MCF 10A (cell line): ENCODE data around the gene PSME1. TPM values are rescaled to one million over a fixed set of nuclear protein-coding genes. Genes with fewer than 3 reads are reported as not detected.

Experiments used
- BruUV-seq: library from RNA; stranded (reverse); fragments of 400-500 nt; replicated peaks from 2 replicates; lab custom pipeline; 2021; lab: Mats Ljungman, UMichigan
- CTCF ChIA-PET: fragments of 300-600 bp; sonication (Branson Sonifier 250); formaldehyde crosslinking; extraction: SDS; loops from one replicate; lab custom pipeline; 2021; ENCODE audit warnings: antibody characterized with exemption, inconsistent platforms; lab: Yijun Ruan, JAX
- POLR2A ChIA-PET: fragments of 300-600, 350-650 bp; sonication (Branson Sonifier 250); formaldehyde crosslinking; extraction: SDS; loops from one replicate; lab custom pipeline; 2020; ENCODE audit warnings: antibody characterized with exemption, inconsistent platforms; lab: Yijun Ruan, JAX
- DNase-seq: peaks from one replicate; pipeline ENCODE4 v3.0.0-alpha.2; 2018; ENCODE audit not compliant: unreplicated experiment
- H3K27ac Mint-ChIP-seq: one replicate; pipeline ENCODE4 v1.8.0; 2022; ENCODE audit warnings: mild to moderate bottlenecking, low read depth, mixed read lengths; ENCODE audit not compliant: unreplicated experiment
- H3K27me3 Mint-ChIP-seq: one replicate; pipeline ENCODE4 v1.8.0; 2022; ENCODE audit warnings: mixed read lengths; ENCODE audit not compliant: insufficient read depth, unreplicated experiment
- H3K36me3 Mint-ChIP-seq: one replicate; pipeline ENCODE4 v1.8.0; 2022; ENCODE audit warnings: mild to moderate bottlenecking, moderate library complexity, mixed read lengths; ENCODE audit not compliant: insufficient read depth, unreplicated experiment
- H3K4me1 Mint-ChIP-seq: one replicate; pipeline ENCODE4 v1.8.0; 2022; ENCODE audit warnings: mixed read lengths; ENCODE audit not compliant: insufficient read depth, unreplicated experiment
- H3K4me3 Mint-ChIP-seq: one replicate; pipeline ENCODE4 v1.8.0; 2022; ENCODE audit warnings: mild to moderate bottlenecking, moderate library complexity, mixed read lengths; ENCODE audit not compliant: unreplicated experiment
- H3K9me3 Mint-ChIP-seq: one replicate; pipeline ENCODE4 v1.8.0; 2022; ENCODE audit warnings: mixed read lengths; ENCODE audit not compliant: unreplicated experiment
- CTCF ChIP-seq: fragments of 200-600 bp; IDR thresholded peaks from one replicate; pipeline ENCODE4 v1.8.0; 2022; ENCODE audit warnings: antibody characterized with exemption, mild to moderate bottlenecking; ENCODE audit not compliant: unreplicated experiment
- intact Hi-C: fragments of 100-400 bp; cut with micrococcal nuclease; formaldehyde crosslinking; loops from 2 replicates; pipeline ENCODE4 v1.14.1; 2022
- total RNA-seq: library from RNA; stranded (reverse); gene quantifications from 2 replicates; pipeline ENCODE4 v1.2.3, GENCODE V29; 2022

Gene PSME1
- total RNA-seq, 1 experiment from 2014 or later = 126 TPM

- DNase-seq = no peak
- POLR2A ChIA-PET = interaction anchor here (0.7 to 12.5 kb wide), 4 partner anchors 8 to 17 kb away, joined by 3 to 252 read pairs (median 5); partner anchors contain the start of genes DCAF11, EMC9 and NRL
- TF ChIP-seq CTCF = no peak
- no TSS peak for BruUV-seq
- H3K9me3 Mint-ChIP-seq = no peaks in the 10 kb centered on the region
- CTCF ChIA-PET = interaction anchor here (0.5 to 1.5 kb wide), 7 partner anchors 15 to 942 kb away, joined by 3 to 5 read pairs (median 3); partner anchors contain the start of gene DCAF11
- intact Hi-C loops = no loop called here
- H3K4me1 Mint-ChIP-seq = peaks cover 36% of the 10 kb centered on the region
- H3K27ac Mint-ChIP-seq = peak overlapping the region; percentile 71
- no peak overlapping the region for H3K4me3 Mint-ChIP-seq
- H3K36me3 Mint-ChIP-seq = peaks cover 9% of the 10 kb centered on the region
- no peaks in the 10 kb centered on the region for H3K27me3 Mint-ChIP-seq
Measured at GRCh38 chr14:24132976-24133375, 3.0 kb upstream of the PSME1 start.

- H3K27me3 Mint-ChIP-seq = no peaks in the 10 kb centered on the region
- POLR2A ChIA-PET = interaction anchor here (0.7 to 12.5 kb wide), 4 partner anchors 17 to 80 kb away, joined by 4 to 252 read pairs (median 10); partner anchors contain the start of genes CHMP4A, DCAF11, NRL and TM9SF1
- no peaks in the 10 kb centered on the region for H3K9me3 Mint-ChIP-seq
- intact Hi-C loops = no loop called here
- no peak for TF ChIP-seq CTCF
- peaks cover 16% of the 10 kb centered on the region for H3K36me3 Mint-ChIP-seq
- DNase-seq = no peak
- no TSS peak for BruUV-seq
- peaks cover 36% of the 10 kb centered on the region for H3K4me1 Mint-ChIP-seq
- CTCF ChIA-PET = interaction anchor here (0.7 to 1.1 kb wide), 4 partner anchors 14 to 140 kb away, joined by 3 to 10 read pairs (median 6); no protein-coding TSS in a partner anchor
- H3K4me3 Mint-ChIP-seq = no peak overlapping the region
- H3K27ac Mint-ChIP-seq = no peak overlapping the region
Measured at GRCh38 chr14:24133735-24134134, 2.3 kb upstream of the PSME1 start.

- H3K27ac Mint-ChIP-seq = peak overlapping the region; percentile 14
- no peak for DNase-seq
- TF ChIP-seq CTCF = no peak
- CTCF ChIA-PET = interaction anchor here (0.7 to 1.8 kb wide), 8 partner anchors 10 to 108 kb away, joined by 3 to 9 read pairs (median 4); partner anchors contain the start of genes IRF9 and PSME2
- H3K4me1 Mint-ChIP-seq = peaks cover 42% of the 10 kb centered on the region
- H3K36me3 Mint-ChIP-seq = peaks cover 26% of the 10 kb centered on the region
- no peaks in the 10 kb centered on the region for H3K27me3 Mint-ChIP-seq
- POLR2A ChIA-PET = interaction anchor here (0.7 to 12.5 kb wide), 14 partner anchors 8 to 1306 kb away, joined by 3 to 252 read pairs (median 10); partner anchors contain the start of genes DCAF11, IPO4, IRF9 and MRPL52
- H3K4me3 Mint-ChIP-seq = peak overlapping the region; percentile 75
- BruUV-seq = no TSS peak
- H3K9me3 Mint-ChIP-seq = no peaks in the 10 kb centered on the region
- intact Hi-C loops = no loop called here
Measured at GRCh38 chr14:24135584-24135833, 485 bp upstream of the PSME1 start.

- intact Hi-C loops = no loop called here
- ChIA-PET POLR2A (interaction anchor here (0.7 to 12.5 kb wide), 17 partner anchors 10 to 816 kb away, joined by 3 to 252 read pairs (median 6); partner anchors contain the start of genes AP1G2, CHMP4A, DCAF11 and GMPR2), CTCF (interaction anchor here (0.6 to 1.8 kb wide), 8 partner anchors 8 to 232 kb away, joined by 3 to 9 read pairs (median 4); partner anchors contain the start of genes CIDEB, DCAF11 and RNF31)
- peaks cover 41% of the 10 kb centered on the region for H3K4me1 Mint-ChIP-seq
- H3K27ac Mint-ChIP-seq = peak overlapping the region; percentile 86
- no peaks in the 10 kb centered on the region for H3K9me3 Mint-ChIP-seq
- no peaks in the 10 kb centered on the region for H3K27me3 Mint-ChIP-seq
- peaks cover 26% of the 10 kb centered on the region for H3K36me3 Mint-ChIP-seq
- DNase-seq = no peak
- TF ChIP-seq CTCF = no peak
- H3K4me3 Mint-ChIP-seq = peak overlapping the region; percentile 75
- BruUV-seq = no TSS peak
Measured at GRCh38 chr14:24136684-24137528, 912 bp downstream of the PSME1 start.
